Stimulated activated CD4-positive, alpha-beta T cell treated with anti-CD3 and anti-CD28 coated beads, Interleukin-4, amount 100 ng/mL, for 48 hours (primary cell): ENCODE data around the gene PRKAR1B.

Experiments
- DNase-seq, 2 donors: peaks; one replicate each; pipeline ENCODE4 v3.0.0-alpha.2; 2020; ENCODE audit warnings: low read depth in 2 of 2

Gene PRKAR1B

GRCh38 chr7:521221-522070, 205.6 kb downstream of the PRKAR1B start:
- DNase-seq = no peak

DNA sequence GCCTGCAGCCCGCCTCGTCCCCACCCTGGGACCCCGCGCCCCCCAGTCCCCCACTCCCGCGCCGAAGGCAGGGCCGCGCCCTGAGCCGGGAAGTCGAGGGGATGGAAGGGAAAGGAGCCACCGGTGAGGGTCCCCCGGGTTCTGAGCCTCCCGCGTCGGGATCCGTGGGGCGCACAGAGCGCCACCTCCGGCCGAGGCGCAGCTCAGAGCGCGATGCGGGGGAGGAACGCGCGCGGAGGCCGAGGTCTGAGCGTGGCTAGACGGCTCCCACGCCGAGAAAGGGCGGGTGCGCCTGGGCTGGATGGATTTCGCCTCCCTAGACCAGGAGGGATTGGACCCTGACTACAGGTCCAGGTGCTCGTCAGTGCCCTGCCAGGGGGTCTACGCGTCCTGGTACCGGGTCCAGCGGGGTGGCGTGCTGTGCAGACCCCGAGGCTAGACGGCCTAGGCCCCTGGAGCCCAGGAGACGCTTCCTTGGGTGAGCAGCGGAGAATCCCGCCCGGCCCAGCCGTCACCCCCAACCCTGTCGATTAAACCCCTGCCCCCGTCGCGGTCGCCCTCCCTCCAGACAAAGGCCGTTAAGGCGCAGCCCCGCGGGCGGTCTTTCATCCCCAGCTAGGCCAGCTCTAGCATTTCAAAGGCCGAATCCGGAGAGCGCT, 206.4 kb downstream of the PRKAR1B start:
- DNase-seq = no peak

GRCh38 chr7:519484-520390, 207.3 kb downstream of the PRKAR1B start, which contains the start of gene PDGFA:
Gene PDGFA, minus strand, starts transcription at chr7:519846. Its CDS starts 845 bp downstream, at chr7:519001.
- DNase-seq = no peak

GRCh38 chr7:518630-519483, 208.2 kb downstream of the PRKAR1B start:
- peak in 1 of 2 donors; percentile 55 for DNase-seq

- DNase-seq = no peak
Observed at GRCh38 chr7:517774-518629, 209.1 kb downstream of the PRKAR1B start.

- DNase-seq = no peak
Observed at GRCh38 chr7:516606-517456, 210.2 kb downstream of the PRKAR1B start.

DNA sequence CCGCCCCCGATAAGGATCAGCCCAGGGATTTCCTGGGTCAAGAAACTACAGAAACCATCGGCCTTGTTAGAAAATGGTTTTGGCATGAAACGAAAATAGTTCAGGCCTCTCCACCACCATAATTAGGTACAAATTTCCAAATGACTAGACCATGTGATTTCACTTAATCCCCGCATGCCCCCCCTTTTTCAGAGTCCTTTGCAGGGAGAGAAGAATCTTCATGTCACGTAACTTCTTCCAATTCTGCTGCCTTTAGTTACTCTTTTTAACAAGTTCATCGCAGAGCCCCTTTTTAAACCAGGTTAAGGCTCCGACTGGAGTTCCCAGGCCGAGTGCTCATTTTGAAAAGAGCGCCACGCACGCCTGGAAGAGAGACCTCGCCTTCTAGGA, 210.9 kb downstream of the PRKAR1B start:
- no peak for DNase-seq

GRCh38 chr7:515628-516027, 211.5 kb downstream of the PRKAR1B start:
- no peak for DNase-seq

- no peak for DNase-seq
Observed at GRCh38 chr7:514651-515598, 212.2 kb downstream of the PRKAR1B start.

- no peak for DNase-seq
Observed at GRCh38 chr7:514242-514641, 212.8 kb downstream of the PRKAR1B start.

DNA sequence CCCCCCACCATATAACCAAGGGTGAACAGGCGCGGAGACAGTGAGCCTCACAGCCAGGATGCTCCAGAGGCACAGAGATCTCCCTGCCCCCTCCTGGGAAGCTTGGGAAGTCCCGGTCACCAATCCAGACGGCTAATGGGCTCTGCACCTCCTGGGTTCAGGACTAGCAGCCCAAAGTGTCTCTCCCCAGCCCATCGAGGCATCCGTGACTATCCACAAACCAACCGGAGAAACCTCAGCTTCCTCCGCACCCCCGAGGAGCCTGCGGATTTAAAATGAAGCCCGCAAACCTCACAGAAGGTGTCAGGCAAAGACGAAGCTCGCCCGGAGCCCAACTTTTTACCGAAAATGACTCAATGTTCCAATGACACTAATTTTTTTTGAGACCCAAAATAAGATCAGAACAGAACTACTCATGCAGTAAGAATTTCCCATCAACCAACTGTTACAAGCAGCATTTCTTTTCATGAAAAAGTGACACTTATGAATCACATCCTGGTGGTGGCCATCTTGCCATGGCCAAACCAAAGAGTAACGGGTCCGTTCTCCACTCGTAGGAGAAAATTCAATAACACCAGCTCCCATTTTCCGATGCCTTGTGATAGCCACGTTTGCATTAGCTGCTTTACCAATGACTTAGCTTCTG, 213.4 kb downstream of the PRKAR1B start:
- no peak for DNase-seq

DNA sequence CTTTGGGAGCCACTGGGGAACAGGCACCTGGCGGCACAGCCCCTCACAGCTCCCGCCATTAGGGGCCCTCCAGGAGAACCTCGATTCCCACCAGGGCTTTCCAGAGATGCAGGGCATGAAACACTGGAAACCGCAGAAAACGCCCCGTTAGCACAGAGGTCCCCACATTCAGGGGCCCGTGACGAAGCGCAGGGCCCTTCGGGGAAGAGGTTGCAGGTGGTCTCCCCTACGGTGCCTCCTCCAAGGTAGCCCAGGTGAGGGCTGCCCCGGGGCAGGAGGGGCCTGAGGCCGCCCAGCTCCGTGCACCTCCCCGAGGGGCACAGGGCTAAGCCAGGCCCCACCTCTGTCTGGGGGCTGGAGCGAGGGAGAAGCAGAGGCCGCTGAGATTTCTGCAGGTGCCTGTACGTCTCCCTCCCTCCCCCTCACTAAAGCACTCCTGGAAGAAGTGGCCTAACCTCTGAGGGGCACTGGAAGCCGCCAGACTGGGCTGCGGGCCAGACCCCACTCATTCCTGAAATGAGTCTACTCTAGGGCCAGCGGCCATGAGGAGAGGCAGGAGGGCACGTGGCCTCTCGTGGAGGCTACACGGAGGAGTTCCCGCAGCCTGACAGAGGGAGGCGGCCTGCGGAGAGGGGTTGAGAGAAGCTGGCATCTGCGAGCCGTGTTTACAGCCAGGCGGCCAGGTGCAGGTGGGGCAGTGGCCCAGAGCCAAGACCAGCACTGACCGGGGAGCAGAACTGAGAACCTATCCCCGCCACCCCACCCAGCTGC, 214.4 kb downstream of the PRKAR1B start:
- no peak for DNase-seq

- DNase-seq = no peak
Observed at GRCh38 chr7:512146-512510, 215.0 kb downstream of the PRKAR1B start.

GRCh38 chr7:511476-512145, 215.5 kb downstream of the PRKAR1B start:
- DNase-seq = no peak

DNA sequence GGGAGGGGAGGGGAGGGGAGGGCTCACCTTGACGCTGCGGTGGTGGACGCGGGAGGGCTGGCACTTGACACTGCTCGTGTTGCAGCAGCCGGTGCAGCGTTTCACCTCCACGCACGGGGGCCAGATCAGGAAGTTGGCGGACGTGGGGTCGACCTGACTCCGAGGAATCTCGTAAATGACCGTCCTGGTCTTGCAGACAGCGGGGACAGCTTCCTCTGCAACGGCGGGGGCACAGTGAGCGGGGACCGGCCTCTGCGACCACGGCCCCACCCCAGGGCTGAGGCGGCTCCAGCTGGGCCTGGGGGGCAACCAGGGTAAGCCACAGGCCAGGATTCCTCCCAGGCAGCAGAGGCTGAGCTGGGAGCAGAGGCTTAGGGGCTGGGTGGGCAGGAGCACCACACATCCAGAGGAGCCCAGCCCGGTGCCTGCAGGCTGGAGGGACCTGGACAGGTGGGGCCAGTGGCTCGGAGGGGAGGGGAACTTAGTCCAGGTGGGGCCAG, 216.2 kb downstream of the PRKAR1B start:
- DNase-seq = no peak

DNA sequence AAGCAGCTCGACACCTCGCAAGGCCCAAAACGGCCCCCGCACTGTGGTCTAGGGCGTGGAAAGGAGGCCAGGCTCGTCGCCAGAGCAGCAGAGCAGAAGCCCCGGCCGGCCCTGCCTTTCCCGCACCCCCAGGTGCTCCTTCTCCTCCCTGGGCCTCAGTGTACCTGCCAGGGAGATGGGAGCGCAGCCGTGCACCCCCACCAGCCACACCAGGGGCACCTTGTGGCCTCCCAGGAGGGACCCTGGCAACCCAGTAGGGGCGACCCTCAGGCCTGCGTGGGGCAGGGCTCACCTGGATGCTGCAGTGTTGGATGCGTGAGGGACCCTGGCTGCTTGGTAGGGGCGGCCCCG, 217.0 kb downstream of the PRKAR1B start:
- DNase-seq = no peak
